Vagina (tissue), 2 donors: ENCODE data around the gene TSPAN9. TPM values are rescaled to one million over a fixed set of nuclear protein-coding genes. Genes with fewer than 3 reads are reported as not detected.

Source experiments
- DNase-seq, 2 donors: peaks; one replicate each; pipeline ENCODE4 v3.0.0-alpha.2; 2017; ENCODE audit errors: extremely low spot score in 2 of 2
- H3K27ac ChIP-seq: fragments of 200-600 bp; sonication (generic); one replicate; pipeline ENCODE4 v1.5.1; 2019
- H3K27me3 ChIP-seq: fragments of 200-600 bp; sonication (generic); one replicate; pipeline ENCODE4 v1.5.1; 2019
- H3K36me3 ChIP-seq, 2 donors: fragments of 200-600 bp; sonication (generic); one replicate each; pipeline ENCODE4 v1.5.1; 2017 to 2019
- H3K4me1 ChIP-seq: fragments of 200-600 bp; sonication (generic); one replicate; pipeline ENCODE4 v1.5.1; 2019
- H3K4me3 ChIP-seq, 2 donors: fragments of 200-600 bp; sonication (generic); 1 replicate in 1 of 2; 2 replicates in 1 of 2; pipeline ENCODE4 v1.5.1; 2016 to 2019
- H3K9me3 ChIP-seq: fragments of 200-600 bp; sonication (generic); one replicate; pipeline ENCODE4 v1.5.1; 2019
- CTCF ChIP-seq, 3 experiments: fragments of 450-650 bp in 2 of 3; fragments of 200-600 bp in 1 of 3; sonication (generic) in 1 of 3; IDR thresholded peaks; one replicate each; pipeline ENCODE4 v1.5.1; 2017 to 2019; ENCODE audit warnings: antibody characterized with exemption in 3 of 3, mild to moderate bottlenecking in 2 of 3, moderate library complexity in 2 of 3
- POLR2A ChIP-seq, 2 donors: fragments of 450-650 bp; IDR thresholded peaks; one replicate each; pipeline ENCODE4 v1.6.1; 2017; ENCODE audit warnings: antibody characterized with exemption in 2 of 2, mild to moderate bottlenecking in 2 of 2, moderate library complexity in 2 of 2
- POLR2AphosphoS5 ChIP-seq, 2 donors: sonication (generic); formaldehyde crosslinking; IDR thresholded peaks; one replicate each; pipeline ENCODE4 v1.9.0; 2017; ENCODE audit warnings: antibody characterized with exemption in 2 of 2, mild to moderate bottlenecking in 2 of 2, low read depth in 1 of 2; ENCODE audit not compliant: insufficient read depth in 1 of 2
- intact Hi-C: fragments of 100-400 bp; cut with DNase I; formaldehyde crosslinking; loops from one replicate; pipeline ENCODE4 v1.15.1; 2023
- total RNA-seq: library from RNA; depleted of rRNA; stranded (reverse); fragments of >200 nt; gene quantifications from one replicate; pipeline ENCODE4 v1.2.3, GENCODE V29; 2016

Gene TSPAN9
- total RNA-seq, 1 donor from 2014 or later: 32.2 TPM

- no peaks in the 10 kb centered on the region for H3K36me3 ChIP-seq
- H3K27ac ChIP-seq: no peak overlapping the region
- H3K4me1 ChIP-seq: peaks cover 20% of the 10 kb centered on the region
- no peak overlapping the region for H3K4me3 ChIP-seq
- H3K9me3 ChIP-seq: no peaks in the 10 kb centered on the region
- DNase-seq: no peak
- intact Hi-C loops: no loop called here
- TF ChIP-seq CTCF (IDR thresholded peaks at IDR 0.05) (no peak), POLR2A (IDR thresholded peaks at IDR 0.05) (no peak), POLR2AphosphoS5 (IDR thresholded peaks at IDR 0.05; ENCODE audit: insufficient read depth in 1 of 2, low read depth in 1 of 2) (no peak)
- H3K27me3 ChIP-seq: no peaks in the 10 kb centered on the region
Observed at GRCh38 chr12:3246253-3246652, 169.1 kb downstream of the TSPAN9 start.

DNA sequence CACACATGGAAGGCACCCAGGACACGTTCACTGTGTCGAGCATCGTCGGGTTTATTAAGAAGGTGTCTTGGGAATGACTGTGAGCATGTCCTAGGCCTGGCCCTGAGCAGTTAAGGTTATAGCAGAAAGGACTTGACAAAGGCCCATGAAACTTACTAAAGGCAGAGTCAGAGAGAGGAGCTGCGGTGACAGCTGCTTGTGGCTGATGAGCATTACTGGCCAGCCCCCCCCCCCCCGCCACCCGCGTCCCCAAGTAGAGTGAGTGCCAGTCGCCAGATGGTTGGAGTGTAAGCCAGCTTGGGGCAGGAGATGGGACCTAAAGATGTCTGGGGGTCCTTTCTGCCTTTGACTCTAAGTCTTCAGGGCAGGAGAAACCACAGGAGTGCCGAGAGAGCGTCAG lies 169.9 kb downstream of the TSPAN9 start:
- Histone ChIP-seq H3K4me1 (peaks cover 17% of the 10 kb centered on the region), H3K36me3 (no peaks in the 10 kb centered on the region), H3K27me3 (no peaks in the 10 kb centered on the region), H3K4me3 (no peak overlapping the region), H3K27ac (no peak overlapping the region), H3K9me3 (no peaks in the 10 kb centered on the region)
- intact Hi-C loops: no loop called here
- TF ChIP-seq POLR2AphosphoS5 (IDR thresholded peaks at IDR 0.05; ENCODE audit: insufficient read depth in 1 of 2, low read depth in 1 of 2): no peak
- TF ChIP-seq CTCF (IDR thresholded peaks at IDR 0.05): no peak
- no peak for TF ChIP-seq POLR2A (IDR thresholded peaks at IDR 0.05)
- no peak for DNase-seq

GRCh38 chr12:3247629-3248161 lies 170.5 kb downstream of the TSPAN9 start:
- no peak for DNase-seq
- H3K36me3 ChIP-seq: no peaks in the 10 kb centered on the region
- no peaks in the 10 kb centered on the region for H3K27me3 ChIP-seq
- H3K4me3 ChIP-seq: no peak overlapping the region
- H3K4me1 ChIP-seq: peaks cover 19% of the 10 kb centered on the region
- intact Hi-C loops: no loop called here
- H3K9me3 ChIP-seq: no peaks in the 10 kb centered on the region
- H3K27ac ChIP-seq: no peak overlapping the region
- TF ChIP-seq POLR2A (IDR thresholded peaks at IDR 0.05) (no peak), CTCF (IDR thresholded peaks at IDR 0.05) (no peak), POLR2AphosphoS5 (IDR thresholded peaks at IDR 0.05; ENCODE audit: insufficient read depth in 1 of 2, low read depth in 1 of 2) (no peak)

DNA sequence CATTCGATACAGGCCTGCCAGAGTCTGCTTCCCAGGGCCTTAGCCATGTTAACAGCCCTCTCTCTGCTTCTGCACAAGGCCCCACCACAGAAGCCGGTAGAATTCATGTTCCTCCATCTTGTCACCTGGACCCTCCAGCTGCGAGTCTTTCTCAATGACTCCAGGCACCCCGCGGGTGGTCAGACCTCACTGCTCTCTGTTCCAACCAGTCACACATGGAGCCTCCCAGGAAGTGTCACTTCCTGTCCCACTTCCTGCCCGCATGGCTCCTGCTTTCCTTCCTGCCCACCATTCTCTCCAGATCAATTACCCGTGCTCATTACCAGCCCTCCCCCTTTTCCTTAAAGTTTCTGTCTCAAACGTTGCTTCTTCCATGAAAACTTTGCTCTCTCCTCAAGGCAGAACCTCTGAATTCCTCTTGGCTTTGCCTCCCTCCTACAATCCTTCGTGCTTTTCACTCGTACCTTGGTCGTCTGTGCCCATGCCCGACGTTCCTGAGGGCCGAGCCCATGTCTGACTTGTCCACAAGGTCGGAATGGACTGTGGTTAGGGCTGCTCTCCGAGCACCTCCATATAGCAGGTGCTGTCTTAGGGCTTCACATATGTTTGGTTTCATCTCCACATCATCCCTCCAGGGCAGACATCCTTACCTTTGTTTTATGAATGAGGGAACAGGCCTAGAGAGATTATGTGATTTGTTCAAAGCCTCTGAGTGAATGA lies 172.1 kb downstream of the TSPAN9 start:
- Histone ChIP-seq H3K4me3 (no peak overlapping the region), H3K4me1 (peaks cover 35% of the 10 kb centered on the region), H3K27me3 (no peaks in the 10 kb centered on the region), H3K36me3 (no peaks in the 10 kb centered on the region), H3K9me3 (no peaks in the 10 kb centered on the region), H3K27ac (no peak overlapping the region)
- intact Hi-C loops: no loop called here
- DNase-seq: no peak
- TF ChIP-seq CTCF (IDR thresholded peaks at IDR 0.05) (no peak), POLR2AphosphoS5 (IDR thresholded peaks at IDR 0.05; ENCODE audit: insufficient read depth in 1 of 2, low read depth in 1 of 2) (no peak), POLR2A (IDR thresholded peaks at IDR 0.05) (no peak)

- TF ChIP-seq CTCF (IDR thresholded peaks at IDR 0.05): no peak
- intact Hi-C loops: loop anchor here (5.0 kb wide), 1 partner anchor 33 kb away; no protein-coding TSS in a partner anchor
- Histone ChIP-seq H3K9me3 (no peaks in the 10 kb centered on the region), H3K4me1 (peaks cover 37% of the 10 kb centered on the region), H3K4me3 (no peak overlapping the region), H3K36me3 (no peaks in the 10 kb centered on the region), H3K27me3 (no peaks in the 10 kb centered on the region), H3K27ac (no peak overlapping the region)
- no peak for DNase-seq
Observed at GRCh38 chr12:3250034-3250433, 172.9 kb downstream of the TSPAN9 start.
